Endothelial cell of umbilical vein (primary cell): ENCODE data around the gene KRT83.
"Not testable (repeated sequence)": the region's sequence is repeated elsewhere in the genome, so short reads cannot be mapped to it uniquely, and the experiment has no call there.

Source experiments
- EZH2 ChIP-seq: IDR thresholded peaks from 2 replicates; pipeline ENCODE4 v1.6.1; 2012; ENCODE audit warnings: borderline replicate concordance, low read depth, mild to moderate bottlenecking, moderate library complexity, low read length, inconsistent platforms; ENCODE audit not compliant: severe bottlenecking
- POLR2A ChIP-seq: IDR thresholded peaks from 2 replicates; pipeline ENCODE4 v1.6.1; 2012; ENCODE audit warnings: low read depth, mild to moderate bottlenecking, control low read depth, low read length
- POLR2AphosphoS5 ChIP-seq: IDR thresholded peaks from 2 replicates; pipeline ENCODE4 v1.6.1; 2012; ENCODE audit warnings: low read depth, mild to moderate bottlenecking, control low read depth, low read length, moderate library complexity; ENCODE audit not compliant: insufficient read depth
- TF ChIP-seq, protein P1 (sequence below), 2 donors: IDR thresholded peaks; 1 replicate in 1 of 2; 2 replicates in 1 of 2; pipeline ENCODE4 v1.5.1; 2011; ENCODE audit warnings: low read length in 2 of 2, mild to moderate bottlenecking in 2 of 2, moderate library complexity in 2 of 2, control low read depth in 1 of 2, inconsistent platforms in 1 of 2, low read depth in 1 of 2; ENCODE audit not compliant: insufficient read depth in 1 of 2; ENCODE audit errors: extremely low read depth in 1 of 2

GRCh38 chr12:52287816-52288805, 33.1 kb downstream of the KRT83 start:
- not testable (repeated sequence) for TF ChIP-seq POLR2A, EZH2, POLR2AphosphoS5
- TF ChIP-seq, protein P1, sequence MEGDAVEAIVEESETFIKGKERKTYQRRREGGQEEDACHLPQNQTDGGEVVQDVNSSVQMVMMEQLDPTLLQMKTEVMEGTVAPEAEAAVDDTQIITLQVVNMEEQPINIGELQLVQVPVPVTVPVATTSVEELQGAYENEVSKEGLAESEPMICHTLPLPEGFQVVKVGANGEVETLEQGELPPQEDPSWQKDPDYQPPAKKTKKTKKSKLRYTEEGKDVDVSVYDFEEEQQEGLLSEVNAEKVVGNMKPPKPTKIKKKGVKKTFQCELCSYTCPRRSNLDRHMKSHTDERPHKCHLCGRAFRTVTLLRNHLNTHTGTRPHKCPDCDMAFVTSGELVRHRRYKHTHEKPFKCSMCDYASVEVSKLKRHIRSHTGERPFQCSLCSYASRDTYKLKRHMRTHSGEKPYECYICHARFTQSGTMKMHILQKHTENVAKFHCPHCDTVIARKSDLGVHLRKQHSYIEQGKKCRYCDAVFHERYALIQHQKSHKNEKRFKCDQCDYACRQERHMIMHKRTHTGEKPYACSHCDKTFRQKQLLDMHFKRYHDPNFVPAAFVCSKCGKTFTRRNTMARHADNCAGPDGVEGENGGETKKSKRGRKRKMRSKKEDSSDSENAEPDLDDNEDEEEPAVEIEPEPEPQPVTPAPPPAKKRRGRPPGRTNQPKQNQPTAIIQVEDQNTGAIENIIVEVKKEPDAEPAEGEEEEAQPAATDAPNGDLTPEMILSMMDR (IDR thresholded peaks at IDR 0.05; ENCODE audit: extremely low read depth in 1 of 2, insufficient read depth in 1 of 2, low read depth in 1 of 2, low read length in 2 of 2): not testable (repeated sequence)
